NCI-H2107 treated with DMSO at 0.1 percent for 48 hours (cell line): Measurements from ENCODE around the gene MPP2.

Experiments
- DNase-seq: peaks from one replicate; lab custom pipeline; 2025; ENCODE audit not compliant: unreplicated experiment; lab: John Stamatoyannopoulos, UW

MPP2 gene

GRCh38 chr17:43825567-43825966 lies 81.8 kb downstream of the MPP2 start:
- no peak for DNase-seq
